Small intestine (tissue), 7 donors: Measurements from ENCODE around the gene TOLLIP. TPM values are rescaled to one million over a fixed set of nuclear protein-coding genes. Genes with fewer than 3 reads are reported as not detected.
"Not testable (repeated sequence)": the region's sequence is repeated elsewhere in the genome, so short reads cannot be mapped to it uniquely, and the experiment has no call there.

Experiments used
- DNase-seq, 2 donors: peaks; one replicate each; pipeline versions ENCODE4 v3.0.0 to v3.0.0-alpha.2; 2013
- FAIRE-seq: peaks from 2 replicates; lab custom pipeline; 2012; peaks lifted over from hg19 to GRCh38; lab: Jason Lieb, UNC
- H3K27ac ChIP-seq, 3 donors: one replicate each; pipeline ENCODE4 v1.5.1; 2013; ENCODE audit warnings: low read length in 2 of 3, mild to moderate bottlenecking in 2 of 3, control low read depth in 1 of 3, inconsistent platforms in 1 of 3, low read depth in 1 of 3, moderate library complexity in 1 of 3
- H3K27me3 ChIP-seq, 3 donors: one replicate each; pipeline ENCODE4 v1.6.1; 2013; ENCODE audit warnings: low read length in 3 of 3, inconsistent platforms in 1 of 3; ENCODE audit not compliant: control insufficient read depth in 3 of 3, insufficient read depth in 3 of 3
- H3K36me3 ChIP-seq, 3 donors: one replicate each; pipeline ENCODE4 v1.6.1; 2013; ENCODE audit warnings: low read length in 3 of 3, inconsistent platforms in 1 of 3, low read depth in 1 of 3, mild to moderate bottlenecking in 1 of 3, moderate library complexity in 1 of 3; ENCODE audit not compliant: control insufficient read depth in 3 of 3, insufficient read depth in 2 of 3
- H3K4me1 ChIP-seq, 3 donors: one replicate each; pipeline ENCODE4 v1.6.1; 2013; ENCODE audit warnings: low read length in 2 of 3, inconsistent platforms in 1 of 3, low read depth in 1 of 3, mild to moderate bottlenecking in 1 of 3, moderate library complexity in 1 of 3; ENCODE audit not compliant: control insufficient read depth in 3 of 3, insufficient read depth in 2 of 3
- H3K4me3 ChIP-seq, 3 donors: one replicate each; pipeline ENCODE4 v1.5.1; 2013; ENCODE audit warnings: low read length in 3 of 3, control low read depth in 1 of 3, inconsistent platforms in 1 of 3, low read depth in 1 of 3, mild to moderate bottlenecking in 1 of 3, moderate library complexity in 1 of 3
- H3K9me3 ChIP-seq, 2 donors: one replicate each; pipeline ENCODE4 v1.6.1; 2013; ENCODE audit warnings: low read depth in 1 of 2, low read length in 1 of 2; ENCODE audit not compliant: control insufficient read depth in 2 of 2, insufficient read depth in 1 of 2
- WGBS, 3 donors: extraction: QIAGEN DNeasy Blood & Tissue Kit; methylation state at CpG; one replicate each; pipeline ENCODE4 v1.1.7; 2013; 5-methylcytosine and 5-hydroxymethylcytosine counted together
- polyA plus RNA-seq, 4 donors: library from polyadenylated mRNA; stranded (reverse) in 3 of 4; unstranded in 1 of 4; fragments of 200-250 nt in 3 of 4; fragments of 120-200 nt in 1 of 4; gene quantifications; one replicate each; pipeline versions ENCODE4 v1.2.1 to v1.2.3, GENCODE V29; 2013
- donor health status: healthy with polysubstance abuse.
- donor health status: control.
- donor health status: control.
- donor health status: Bipolar disorder and iron deficiency.
- donor health status: healthy.

Gene TOLLIP
- polyA plus RNA-seq, 4 donors, result 33.1 to 57.0 (median 41.0) TPM

DNA sequence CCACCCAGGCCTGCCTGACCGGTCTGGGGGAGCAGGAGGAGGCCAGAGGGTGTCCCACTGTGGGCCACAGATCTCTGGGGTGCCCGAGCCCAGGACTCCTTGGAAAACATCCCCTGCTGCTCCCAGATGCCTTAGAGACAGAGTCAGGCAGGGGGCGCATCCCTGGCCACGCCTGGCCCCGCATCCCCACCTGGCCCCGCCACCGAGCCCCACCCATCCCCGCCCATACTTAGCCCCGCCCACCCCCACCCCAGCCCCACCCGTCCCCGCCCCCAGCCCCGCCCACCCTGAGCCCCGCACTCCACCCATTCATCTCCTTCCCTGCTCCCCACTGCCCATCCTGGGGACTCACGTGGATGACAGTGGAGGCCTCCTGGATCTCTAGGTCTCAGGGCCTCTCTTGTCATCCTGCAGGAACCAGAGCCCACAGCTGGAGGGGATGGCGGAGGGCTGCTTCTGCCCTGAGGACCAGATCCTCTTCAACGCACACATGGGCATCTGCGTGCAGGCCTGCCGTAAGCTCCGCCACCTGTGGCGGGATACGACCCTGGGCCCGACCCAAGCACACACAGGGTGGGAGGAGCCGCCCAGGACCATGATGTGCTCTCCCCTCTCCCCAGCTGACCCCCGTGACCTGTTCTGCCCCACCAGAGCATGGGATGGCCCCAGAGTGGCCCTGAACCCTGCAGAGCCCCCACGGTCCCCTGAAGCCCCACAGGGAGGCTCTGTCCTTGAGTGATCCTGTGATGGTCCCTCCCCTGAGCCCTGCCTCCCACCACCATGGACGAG lies 53.0 kb downstream of the TOLLIP start:
- no peak for DNase-seq
- FAIRE-seq, result no peak

DNA sequence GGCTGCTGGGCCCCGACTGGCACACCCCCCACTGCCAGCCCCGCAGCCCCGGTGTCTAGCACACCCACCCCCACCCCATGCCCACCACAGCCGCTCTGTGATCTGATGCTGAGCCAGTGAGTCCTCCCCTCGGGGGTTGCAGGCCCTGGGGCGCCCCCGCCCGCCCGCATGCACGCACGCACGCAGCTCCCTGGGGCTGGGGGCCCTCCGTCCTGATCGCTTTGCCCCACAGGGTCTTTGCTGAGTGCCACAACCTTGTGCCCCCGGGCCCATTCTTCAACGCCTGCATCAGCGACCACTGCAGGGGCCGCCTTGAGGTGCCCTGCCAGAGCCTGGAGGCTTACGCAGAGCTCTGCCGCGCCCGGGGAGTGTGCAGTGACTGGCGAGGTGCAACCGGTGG lies 54.3 kb downstream of the TOLLIP start:
- DNase-seq (no peak), FAIRE-seq (no peak)
- WGBS, 3 donors, result 69 to 86% (median 73%) methylated on average over 12 to 24 of the region's 24 CpGs
- no peaks in the 10 kb centered on the region for H3K4me1 ChIP-seq
- H3K4me3 ChIP-seq, result no peak overlapping the region
- no peak overlapping the region for H3K27ac ChIP-seq
- H3K27me3 ChIP-seq, result no peaks in the 10 kb centered on the region
- no peaks in the 10 kb centered on the region for H3K36me3 ChIP-seq
- peaks cover 0 to 5% of the 10 kb centered on the region in 2 donors for H3K9me3 ChIP-seq

More for the DNA sequence above, 53.0 kb downstream of the TOLLIP start:
- no peaks in the 10 kb centered on the region for H3K27me3 ChIP-seq
- no peaks in the 10 kb centered on the region for H3K9me3 ChIP-seq
- 47 to 51% (median 50%) methylated on average over 20 to 26 of the region's 26 CpGs for WGBS, 3 donors
- H3K4me1 ChIP-seq, result no peaks in the 10 kb centered on the region
- no peak overlapping the region for H3K4me3 ChIP-seq
- H3K27ac ChIP-seq, result no peak overlapping the region
- H3K36me3 ChIP-seq, result no peaks in the 10 kb centered on the region

DNA sequence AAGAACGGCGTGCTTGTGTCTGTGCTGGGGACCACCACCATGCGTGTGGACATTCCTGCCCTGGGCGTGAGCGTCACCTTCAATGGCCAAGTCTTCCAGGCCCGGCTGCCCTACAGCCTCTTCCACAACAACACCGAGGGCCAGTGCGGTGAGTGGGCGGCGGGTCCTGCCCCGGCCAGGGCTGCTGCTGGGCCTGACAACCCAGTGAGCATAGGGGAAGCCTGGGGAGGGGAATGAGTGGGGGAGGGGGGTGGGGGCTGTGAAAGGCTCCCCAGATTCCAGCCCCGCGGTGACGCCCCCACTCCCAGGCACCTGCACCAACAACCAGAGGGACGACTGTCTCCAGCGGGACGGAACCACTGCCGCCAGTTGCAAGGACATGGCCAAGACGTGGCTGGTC lies 54.7 kb downstream of the TOLLIP start:
- 86 to 90% (median 90%) methylated on average over 18 to 19 of the region's 19 CpGs for WGBS, 3 donors
- Histone ChIP-seq H3K27ac (no peak overlapping the region), H3K27me3 (no peaks in the 10 kb centered on the region), H3K4me3 (no peak overlapping the region), H3K36me3 (no peaks in the 10 kb centered on the region), H3K9me3 (peaks cover 0 to 5% of the 10 kb centered on the region in 2 donors), H3K4me1 (no peaks in the 10 kb centered on the region)
- DNase-seq (no peak), FAIRE-seq (no peak)

DNA sequence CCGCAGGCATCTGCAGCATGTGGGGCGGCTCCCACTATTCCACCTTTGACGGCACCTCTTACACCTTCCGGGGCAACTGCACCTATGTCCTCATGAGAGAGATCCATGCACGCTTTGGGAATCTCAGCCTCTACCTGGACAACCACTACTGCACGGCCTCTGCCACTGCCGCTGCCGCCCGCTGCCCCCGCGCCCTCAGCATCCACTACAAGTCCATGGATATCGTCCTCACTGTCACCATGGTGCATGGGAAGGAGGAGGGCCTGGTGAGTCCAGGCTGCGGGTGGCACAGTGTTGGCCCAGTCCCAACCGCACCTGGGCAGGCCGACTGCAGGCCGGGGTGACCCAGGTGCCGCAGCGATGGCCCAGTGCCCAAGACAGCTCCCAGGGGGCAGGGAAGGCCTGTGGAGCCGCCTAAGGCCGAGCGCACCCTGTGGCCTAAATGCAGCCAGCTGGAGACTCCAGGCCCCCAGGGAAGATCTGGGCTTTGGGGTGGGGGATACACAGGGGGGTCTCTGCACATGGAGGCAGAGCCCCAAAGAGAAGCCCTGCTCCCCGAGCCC lies 55.3 kb downstream of the TOLLIP start:
- no peak overlapping the region for H3K4me3 ChIP-seq
- 82 to 91% (median 87%) methylated on average over 22 of the region's 22 CpGs for WGBS, 3 donors
- DNase-seq (no peak), FAIRE-seq (no peak)
- no peaks in the 10 kb centered on the region for H3K36me3 ChIP-seq
- H3K27ac ChIP-seq, result no peak overlapping the region
- peaks cover 0 to 5% of the 10 kb centered on the region in 2 donors for H3K9me3 ChIP-seq
- no peaks in the 10 kb centered on the region for H3K27me3 ChIP-seq
- H3K4me1 ChIP-seq, result no peaks in the 10 kb centered on the region

DNA sequence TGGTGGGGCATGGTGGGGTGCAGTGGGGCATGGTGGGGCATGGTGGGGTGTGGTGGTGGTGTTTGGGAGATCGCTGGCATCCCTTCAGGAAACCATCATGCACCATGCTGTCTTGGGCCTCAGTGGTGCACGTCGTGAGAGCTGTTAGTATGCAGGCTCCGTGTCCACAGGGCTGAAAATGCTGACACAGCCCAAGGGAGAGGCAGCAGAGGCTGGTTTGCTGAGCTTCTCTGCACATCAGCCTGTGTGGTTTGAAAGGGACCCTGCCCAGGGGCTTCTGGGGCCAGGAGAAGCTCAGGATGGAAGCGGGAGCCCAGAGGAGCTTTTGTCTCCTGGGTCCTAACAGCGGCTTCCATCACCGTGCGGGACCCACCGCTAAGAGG lies 56.3 kb downstream of the TOLLIP start:
- Histone ChIP-seq H3K27me3 (no peaks in the 10 kb centered on the region), H3K27ac (no peak overlapping the region), H3K4me3 (no peak overlapping the region), H3K9me3 (peaks cover 0 to 5% of the 10 kb centered on the region in 2 donors), H3K4me1 (no peaks in the 10 kb centered on the region), H3K36me3 (no peaks in the 10 kb centered on the region)
- FAIRE-seq (no peak), DNase-seq (no peak)
- 80 to 89% (median 85%) methylated on average over 8 to 9 of the region's 9 CpGs for WGBS, 3 donors

DNA sequence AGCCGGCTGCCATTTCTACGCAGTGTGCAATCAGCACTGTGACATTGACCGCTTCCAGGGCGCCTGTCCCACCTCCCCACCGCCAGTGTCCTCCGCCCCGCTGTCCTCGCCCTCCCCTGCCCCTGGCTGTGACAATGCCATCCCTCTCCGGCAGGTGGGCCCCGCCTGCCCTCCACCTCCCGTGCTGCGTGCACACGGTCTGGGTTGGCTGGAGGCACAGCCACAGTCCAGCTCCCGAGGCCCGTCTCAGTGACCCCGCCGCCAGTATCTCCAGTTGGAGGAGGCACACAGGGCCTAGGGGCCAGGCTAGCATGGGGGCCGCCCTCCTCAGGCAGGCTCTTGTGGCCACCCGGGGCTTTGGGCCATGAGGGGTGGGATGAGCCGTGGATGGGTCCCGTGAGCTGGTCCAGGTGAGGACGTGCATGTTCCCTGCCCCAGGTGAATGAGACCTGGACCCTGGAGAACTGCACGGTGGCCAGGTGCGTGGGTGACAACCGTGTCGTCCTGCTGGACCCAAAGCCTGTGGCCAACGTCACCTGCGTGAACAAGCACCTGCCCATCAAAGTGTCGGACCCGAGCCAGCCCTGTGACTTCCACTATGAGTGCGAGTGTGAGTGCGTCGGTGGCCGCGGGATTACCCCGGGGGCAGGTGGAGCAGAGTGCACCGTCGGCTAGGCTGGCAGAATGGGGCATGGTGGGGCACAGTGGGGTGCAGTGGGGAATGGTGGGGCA lies 56.9 kb downstream of the TOLLIP start:
- H3K4me1 ChIP-seq, result no peaks in the 10 kb centered on the region
- 85 to 93% (median 87%) methylated on average over 37 to 38 of the region's 38 CpGs for WGBS, 3 donors
- DNase-seq, result no peak

DNA sequence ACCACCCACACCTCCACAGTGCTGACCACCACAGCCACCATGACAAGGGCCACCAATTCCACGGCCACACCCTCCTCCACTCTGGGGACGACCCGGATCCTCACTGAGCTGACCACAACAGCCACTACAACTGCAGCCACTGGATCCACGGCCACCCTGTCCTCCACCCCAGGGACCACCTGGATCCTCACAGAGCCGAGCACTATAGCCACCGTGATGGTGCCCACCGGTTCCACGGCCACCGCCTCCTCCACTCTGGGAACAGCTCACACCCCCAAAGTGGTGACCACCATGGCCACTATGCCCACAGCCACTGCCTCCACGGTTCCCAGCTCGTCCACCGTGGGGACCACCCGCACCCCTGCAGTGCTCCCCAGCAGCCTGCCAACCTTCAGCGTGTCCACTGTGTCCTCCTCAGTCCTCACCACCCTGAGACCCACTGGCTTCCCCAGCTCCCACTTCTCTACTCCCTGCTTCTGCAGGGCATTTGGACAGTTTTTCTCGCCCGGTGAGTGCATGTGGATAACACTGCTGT lies 58.1 kb downstream of the TOLLIP start:
- no peak overlapping the region for H3K4me3 ChIP-seq
- FAIRE-seq (no peak), DNase-seq (no peak)
- no peaks in the 10 kb centered on the region for H3K4me1 ChIP-seq
- 92 to 97% (median 95%) methylated on average over 16 of the region's 16 CpGs for WGBS, 3 donors
- H3K27ac ChIP-seq, result no peak overlapping the region
- no peaks in the 10 kb centered on the region for H3K27me3 ChIP-seq
- peaks cover 0 to 5% of the 10 kb centered on the region in 2 donors for H3K9me3 ChIP-seq
- no peaks in the 10 kb centered on the region for H3K36me3 ChIP-seq

More for the DNA sequence above, 56.9 kb downstream of the TOLLIP start:
- no peak for FAIRE-seq
- Histone ChIP-seq H3K27ac (no peak overlapping the region), H3K36me3 (no peaks in the 10 kb centered on the region), H3K9me3 (peaks cover 0 to 5% of the 10 kb centered on the region in 2 donors), H3K4me3 (no peak overlapping the region), H3K27me3 (no peaks in the 10 kb centered on the region)

DNA sequence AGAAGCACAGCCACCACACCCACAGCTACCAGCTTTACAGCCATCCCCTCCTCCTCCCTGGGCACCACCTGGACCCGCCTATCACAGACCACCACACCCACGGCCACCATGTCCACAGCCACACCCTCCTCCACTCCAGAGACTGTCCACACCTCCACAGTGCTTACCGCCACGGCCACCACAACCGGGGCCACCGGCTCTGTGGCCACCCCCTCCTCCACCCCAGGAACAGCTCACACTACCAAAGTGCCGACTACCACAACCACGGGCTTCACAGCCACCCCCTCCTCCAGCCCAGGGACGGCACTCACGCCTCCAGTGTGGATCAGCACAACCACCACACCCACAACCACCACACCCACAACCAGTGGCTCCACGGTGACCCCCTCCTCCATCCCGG lies 59.0 kb downstream of the TOLLIP start:
- not testable (repeated sequence) for DNase-seq, H3K27ac ChIP-seq, H3K4me3 ChIP-seq, H3K27me3 ChIP-seq, FAIRE-seq, H3K9me3 ChIP-seq, H3K4me1 ChIP-seq, H3K36me3 ChIP-seq
- WGBS, 3 donors, result 90 to 96% (median 96%) methylated on average over 2 to 4 of the region's 12 CpGs
